K562 (cell line): ENCODE measurements around the gene U2SURP. TPM values are rescaled to one million over a fixed set of nuclear protein-coding genes. Genes with fewer than 3 reads are reported as not detected.

Source experiments
- ATAC-seq: fragments of 200-7000 bp; cut with Tn5 transposase; 3 replicates; pipeline ENCODE4 v1.9.1; 2020; ENCODE audit warnings: moderate library complexity
- BruUV-seq: library from RNA; stranded (reverse); fragments of 400-500 nt; replicated peaks from 2 replicates; lab custom pipeline; 2021; lab: Mats Ljungman, UMichigan
- CTCF ChIA-PET: fragments of 300-600 bp; formaldehyde crosslinking; extraction: SDS; loops from one replicate; lab custom pipeline; 2021; ENCODE audit warnings: low intra/inter-chr PET ratio; lab: Yijun Ruan, JAX
- POLR2A ChIA-PET: fragments of 300-600, 350-650 bp; sonication (Branson Sonifier 250); formaldehyde crosslinking; extraction: SDS; loops from one replicate; lab custom pipeline; 2021; ENCODE audit warnings: antibody characterized with exemption, inconsistent platforms; lab: Yijun Ruan, JAX
- DNase-seq, 4 experiments: peaks; one replicate each; pipeline versions ENCODE4 v3.0.0 to v3.0.0-alpha.2; 2011 to 2018; ENCODE audit warnings: low spot score in 3 of 4, mixed read lengths in 3 of 4; ENCODE audit errors: extremely low read depth in 1 of 4
- FAIRE-seq: peaks from 2 replicates; lab custom pipeline; 2011; peaks lifted over from hg19 to GRCh38; lab: Jason Lieb, UNC
- H2AFZ ChIP-seq: 2 replicates; pipeline ENCODE4 v1.6.0; 2011; ENCODE audit warnings: low read depth, low read length, control low read depth, inconsistent platforms
- H3K27ac ChIP-seq: fragments of 200-600 bp; 3 replicates; pipeline ENCODE4 v1.8.0; 2011; ENCODE audit warnings: low read depth, mild to moderate bottlenecking, control low read depth, inconsistent platforms, low read length, moderate library complexity, mixed read lengths; ENCODE audit errors: extremely low read depth
- H3K27me3 ChIP-seq, 2 experiments: fragments of 300-600 bp in 1 of 2; 2 replicates in 1 of 2; 3 replicates in 1 of 2; pipeline versions ENCODE4 v1.6.0 to v1.8.0; 2011; ENCODE audit warnings: inconsistent platforms in 2 of 2, low read length in 2 of 2, mild to moderate bottlenecking in 1 of 2, mixed read lengths in 1 of 2, moderate library complexity in 1 of 2; ENCODE audit not compliant: control insufficient read depth in 2 of 2, insufficient read depth in 2 of 2
- H3K36me3 ChIP-seq: fragments of 300-600 bp; 3 replicates; pipeline ENCODE4 v1.8.0; 2011; ENCODE audit warnings: mild to moderate bottlenecking, low read length, inconsistent platforms; ENCODE audit not compliant: control insufficient read depth, insufficient read depth
- H3K4me1 ChIP-seq, 2 experiments: fragments of 200-600 bp in 1 of 2; replicated peaks in 1 of 2; 2 replicates in 1 of 2; 3 replicates in 1 of 2; pipeline versions ENCODE4 v1.5.1 to v1.8.0; 2011; ENCODE audit warnings: inconsistent platforms in 2 of 2, low read length in 2 of 2, mild to moderate bottlenecking in 1 of 2, mixed read lengths in 1 of 2, moderate library complexity in 1 of 2; ENCODE audit not compliant: control insufficient read depth in 2 of 2, insufficient read depth in 2 of 2
- H3K4me2 ChIP-seq: 2 replicates; pipeline ENCODE4 v1.6.1; 2011; ENCODE audit warnings: low read length, control low read depth, inconsistent platforms, mixed read lengths; ENCODE audit not compliant: insufficient read depth
- H3K4me3 ChIP-seq: fragments of 200-600 bp; sonication (generic), shearing (Covaris generic); 2 replicates; pipeline ENCODE4 v1.5.1; 2016; ENCODE audit warnings: control low read depth, inconsistent platforms
- H3K79me2 ChIP-seq: fragments of 200-600 bp; 3 replicates; pipeline ENCODE4 v1.8.0; 2011; ENCODE audit warnings: low read length, inconsistent platforms; ENCODE audit not compliant: control insufficient read depth, insufficient read depth
- H3K9ac ChIP-seq, 2 experiments: 2 replicates each; pipeline versions ENCODE4 v1.6.0 to v1.6.1; 2011; ENCODE audit warnings: low read depth in 2 of 2, low read length in 2 of 2, control low read depth in 1 of 2, inconsistent platforms in 1 of 2, mild to moderate bottlenecking in 1 of 2, mixed read lengths in 1 of 2; ENCODE audit not compliant: insufficient read depth in 1 of 2
- H3K9me1 ChIP-seq: one replicate; pipeline ENCODE4 v1.6.0; 2011; ENCODE audit warnings: inconsistent platforms, mild to moderate bottlenecking, low read length, moderate library complexity; ENCODE audit not compliant: control insufficient read depth, insufficient read depth
- H3K9me3 ChIP-seq: replicated peaks from 2 replicates; pipeline ENCODE4 v1.5.1; 2011; ENCODE audit warnings: low read depth, low read length, inconsistent platforms; ENCODE audit not compliant: control insufficient read depth, insufficient read depth
- H4K20me1 ChIP-seq: replicated peaks from 2 replicates; pipeline ENCODE4 v1.6.1; 2011; ENCODE audit warnings: low read length, inconsistent platforms, mixed read lengths; ENCODE audit not compliant: control insufficient read depth, insufficient read depth
- FOXJ2 ChIP-seq: fragments of 200-800 bp; sonication (Bioruptor generic); IDR thresholded peaks from 2 replicates; pipeline ENCODE4 v1.6.1; 2016; ENCODE audit warnings: missing genetic modification characterization, missing compliant biosample characterization
- KDM5B ChIP-seq: fragments of 200-600 bp; sonication (generic); IDR thresholded peaks from 2 replicates; pipeline ENCODE4 v1.6.1; 2012; ENCODE audit warnings: low read depth, mild to moderate bottlenecking, moderate library complexity, low read length, control low read depth, inconsistent platforms; ENCODE audit not compliant: insufficient replicate concordance
- MCM2 ChIP-seq: fragments of 450-650 bp; IDR thresholded peaks from 2 replicates; pipeline ENCODE4 v1.6.1; 2017; ENCODE audit warnings: low read depth, mild to moderate bottlenecking
- TEAD1 ChIP-seq, 2 experiments: fragments of 450-650 bp in 1 of 2; sonication (generic) in 1 of 2; formaldehyde crosslinking; IDR thresholded peaks; 2 replicates each; pipeline versions ENCODE4 v1.4.0 to v1.8.0; 2020 to 2022; ENCODE audit warnings: mild to moderate bottlenecking in 2 of 2, missing genetic modification reagents in 1 of 2
- WGBS: fragments of 100-300 bp; shearing (Covaris generic); methylation state at CpG from one replicate; pipeline ENCODE4 v1.1.6; 2016; ENCODE audit warnings: low coverage, mixed read lengths; ENCODE audit not compliant: insufficient coverage; ENCODE audit errors: missing lambda C conversion rate; 5-methylcytosine and 5-hydroxymethylcytosine counted together
- in situ Hi-C: fragments of 300-500 bp; cut with MboI; formaldehyde crosslinking; loops from 4 replicates; pipeline ENCODE4 v1.15.0; 2018; ENCODE audit warnings: inconsistent platforms, mixed read lengths
- intact Hi-C: fragments of 100-400 bp; cut with micrococcal nuclease; formaldehyde crosslinking; loops from 2 replicates; pipeline ENCODE4 v1.14.2; 2022
- polyA plus RNA-seq, 8 experiments: library from polyadenylated mRNA; depleted of rRNA in 4 of 8; stranded (reverse) in 5 of 8; unstranded in 3 of 8; fragments of >200 nt; fragmentation: Nextera tagmentation in 2 of 8; fragmentation: Illumina TruSeq in 1 of 8; extraction: Ambion mirVana in 2 of 8; extraction: Trizol in 1 of 8; gene quantifications; 2 replicates each; pipeline versions ENCODE4 v1.2.1 to v1.2.3, GENCODE V29; 2011 to 2014; ENCODE audit warnings: inconsistent platforms in 1 of 8, missing spikeins in 1 of 8
- total RNA-seq, 7 experiments: library from RNA; depleted of rRNA in 6 of 7; stranded (reverse); fragments of >200 nt in 6 of 7; fragmentation: Illumina TruSeq in 2 of 7; extraction: Trizol in 2 of 7; gene quantifications; 2 replicates each; pipeline versions ENCODE4 v1.2.1 to v1.2.3, GENCODE V29; 2011 to 2021; ENCODE audit warnings: low replicate concordance in 1 of 7
- TF ChIP-seq, protein P1 (sequence below), 2 experiments: fragments of 200-800 bp in 1 of 2; sonication (Bioruptor generic) in 1 of 2; sonication (generic) in 1 of 2; formaldehyde crosslinking in 1 of 2; IDR thresholded peaks in 1 of 2; conservative IDR thresholded peaks in 1 of 2; 2 replicates each; pipeline versions ENCODE4 v1.5.0 to v1.6.1; 2016 to 2020; ENCODE audit warnings: missing compliant biosample characterization in 1 of 2, missing genetic modification characterization in 1 of 2, missing genetic modification reagents in 1 of 2
- TF ChIP-seq, protein P2 (sequence below): fragments of 250-450 bp; sonication (Bioruptor Pico); IDR thresholded peaks from 2 replicates; pipeline ENCODE4 v1.9.0; 2021; ENCODE audit warnings: mild to moderate bottlenecking, inconsistent platforms

Gene U2SURP
- total and polyA plus RNA-seq, 9 of the 15 experiments (the other 6 are each of a cell fraction or from before 2014, with no cell fraction given): 128 to 322 (median 191) TPM

DNA sequence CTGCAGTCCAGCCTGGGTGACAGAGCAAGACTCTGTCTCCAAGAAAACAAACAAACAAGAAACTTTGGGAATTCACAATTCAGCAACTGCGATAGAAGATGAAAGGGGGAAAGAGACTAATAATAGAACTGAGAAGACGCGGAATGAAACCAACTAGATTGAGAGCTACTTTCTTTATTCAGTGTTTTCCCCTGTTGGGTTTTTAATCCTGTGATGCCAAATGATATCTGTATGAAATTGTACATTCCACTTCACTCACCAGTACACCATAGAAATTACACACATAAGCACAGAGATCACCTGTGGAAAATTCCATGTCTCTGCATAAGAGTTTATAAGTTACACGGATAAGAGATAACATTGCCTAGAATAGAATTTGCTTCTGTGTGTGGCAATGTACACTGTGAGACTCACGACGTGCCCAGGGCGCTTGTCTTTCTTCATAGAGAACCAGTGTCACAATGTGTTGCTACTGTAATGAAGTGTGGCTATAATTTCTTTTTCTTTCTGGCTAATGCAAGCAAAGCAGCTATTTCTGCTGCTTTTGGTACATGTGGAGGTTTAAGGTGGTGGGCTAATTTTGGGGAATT, 100.5 kb downstream of the U2SURP start:
- POLR2A ChIA-PET: interaction anchor here (0.7 to 1.0 kb wide), 2 partner anchors 10 to 584 kb away, joined by 3 read pairs; no protein-coding TSS in a partner anchor
- no peak overlapping the region for H3K4me2 ChIP-seq

More for the DNA sequence above, 100.5 kb downstream of the U2SURP start:
- in situ Hi-C loops: no loop called here
- Histone ChIP-seq H3K4me1 (no peaks in the 10 kb centered on the region; a peak in 1 of 5 replicates), H3K36me3 (no peaks in the 10 kb centered on the region), H3K9me1 (no peaks in the 10 kb centered on the region), H3K9me3 (peaks cover 11% of the 10 kb centered on the region), H3K4me3 (no peak overlapping the region), H3K79me2 (no peaks in the 10 kb centered on the region), H3K27ac (no peak overlapping the region), H2AFZ (no peak overlapping the region), H3K27me3 (no peaks in the 10 kb centered on the region), H4K20me1 (no peaks in the 10 kb centered on the region), H3K9ac (no peak overlapping the region)
- no TSS peak for BruUV-seq
- ATAC-seq: no peak
- CTCF ChIA-PET: no interaction called here
- DNase-seq: no peak
- no peak for TF ChIP-seq MCM2
- no peak for TF ChIP-seq TEAD1 (CRISPR knock-in tag; IDR thresholded peaks at IDR 0.05)
- TF ChIP-seq, protein P1, sequence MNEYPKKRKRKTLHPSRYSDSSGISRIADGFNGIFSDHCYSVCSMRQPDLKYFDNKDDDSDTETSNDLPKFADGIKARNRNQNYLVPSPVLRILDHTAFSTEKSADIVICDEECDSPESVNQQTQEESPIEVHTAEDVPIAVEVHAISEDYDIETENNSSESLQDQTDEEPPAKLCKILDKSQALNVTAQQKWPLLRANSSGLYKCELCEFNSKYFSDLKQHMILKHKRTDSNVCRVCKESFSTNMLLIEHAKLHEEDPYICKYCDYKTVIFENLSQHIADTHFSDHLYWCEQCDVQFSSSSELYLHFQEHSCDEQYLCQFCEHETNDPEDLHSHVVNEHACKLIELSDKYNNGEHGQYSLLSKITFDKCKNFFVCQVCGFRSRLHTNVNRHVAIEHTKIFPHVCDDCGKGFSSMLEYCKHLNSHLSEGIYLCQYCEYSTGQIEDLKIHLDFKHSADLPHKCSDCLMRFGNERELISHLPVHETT (CRISPR knock-in tag; conservative IDR thresholded peaks at IDR 0.05 in 1 of 2, IDR thresholded peaks at IDR 0.05 in 1 of 2): no peak
- TF ChIP-seq, protein P2, sequence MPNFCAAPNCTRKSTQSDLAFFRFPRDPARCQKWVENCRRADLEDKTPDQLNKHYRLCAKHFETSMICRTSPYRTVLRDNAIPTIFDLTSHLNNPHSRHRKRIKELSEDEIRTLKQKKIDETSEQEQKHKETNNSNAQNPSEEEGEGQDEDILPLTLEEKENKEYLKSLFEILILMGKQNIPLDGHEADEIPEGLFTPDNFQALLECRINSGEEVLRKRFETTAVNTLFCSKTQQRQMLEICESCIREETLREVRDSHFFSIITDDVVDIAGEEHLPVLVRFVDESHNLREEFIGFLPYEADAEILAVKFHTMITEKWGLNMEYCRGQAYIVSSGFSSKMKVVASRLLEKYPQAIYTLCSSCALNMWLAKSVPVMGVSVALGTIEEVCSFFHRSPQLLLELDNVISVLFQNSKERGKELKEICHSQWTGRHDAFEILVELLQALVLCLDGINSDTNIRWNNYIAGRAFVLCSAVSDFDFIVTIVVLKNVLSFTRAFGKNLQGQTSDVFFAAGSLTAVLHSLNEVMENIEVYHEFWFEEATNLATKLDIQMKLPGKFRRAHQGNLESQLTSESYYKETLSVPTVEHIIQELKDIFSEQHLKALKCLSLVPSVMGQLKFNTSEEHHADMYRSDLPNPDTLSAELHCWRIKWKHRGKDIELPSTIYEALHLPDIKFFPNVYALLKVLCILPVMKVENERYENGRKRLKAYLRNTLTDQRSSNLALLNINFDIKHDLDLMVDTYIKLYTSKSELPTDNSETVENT (CRISPR knock-in tag): no peak
- no peak for TF ChIP-seq FOXJ2 (tag)
- no peak for TF ChIP-seq KDM5B
- intact Hi-C loops: no loop called here
- FAIRE-seq: no peak
- 70% methylated on average over 7 of the region's 7 CpGs for WGBS
